ENCODE data around the gene MYO5A.

The MYO5A gene

DNA sequence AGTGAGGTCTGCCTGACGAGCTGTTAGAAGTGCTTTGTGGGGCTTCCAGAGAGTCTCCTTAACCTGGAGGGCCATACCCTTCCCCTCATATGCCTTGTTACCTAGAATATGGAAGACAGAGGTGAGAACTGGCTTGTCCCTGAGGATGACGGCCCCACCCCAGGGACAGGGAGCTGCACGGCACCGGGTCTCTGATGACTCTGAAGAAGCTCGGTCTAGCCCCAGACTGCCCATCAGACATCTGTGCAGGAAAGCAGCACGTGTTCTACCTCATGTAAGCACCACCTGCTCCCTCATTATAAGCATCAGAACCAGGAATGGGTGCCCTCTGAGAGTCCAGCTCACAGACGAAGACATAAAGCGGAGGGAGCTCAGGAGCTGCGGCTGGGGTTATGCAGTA, 251.1 kb downstream of the MYO5A start:
- H3K4me3 ChIP-seq (replicated peaks in 1 of 2; ENCODE audit: low read depth in 2 of 2, low read length in 2 of 2) = no peak overlapping the region
- no peak for DNase-seq (ENCODE audit: low read depth in 2 of 2)
- TF ChIP-seq, protein P1, sequence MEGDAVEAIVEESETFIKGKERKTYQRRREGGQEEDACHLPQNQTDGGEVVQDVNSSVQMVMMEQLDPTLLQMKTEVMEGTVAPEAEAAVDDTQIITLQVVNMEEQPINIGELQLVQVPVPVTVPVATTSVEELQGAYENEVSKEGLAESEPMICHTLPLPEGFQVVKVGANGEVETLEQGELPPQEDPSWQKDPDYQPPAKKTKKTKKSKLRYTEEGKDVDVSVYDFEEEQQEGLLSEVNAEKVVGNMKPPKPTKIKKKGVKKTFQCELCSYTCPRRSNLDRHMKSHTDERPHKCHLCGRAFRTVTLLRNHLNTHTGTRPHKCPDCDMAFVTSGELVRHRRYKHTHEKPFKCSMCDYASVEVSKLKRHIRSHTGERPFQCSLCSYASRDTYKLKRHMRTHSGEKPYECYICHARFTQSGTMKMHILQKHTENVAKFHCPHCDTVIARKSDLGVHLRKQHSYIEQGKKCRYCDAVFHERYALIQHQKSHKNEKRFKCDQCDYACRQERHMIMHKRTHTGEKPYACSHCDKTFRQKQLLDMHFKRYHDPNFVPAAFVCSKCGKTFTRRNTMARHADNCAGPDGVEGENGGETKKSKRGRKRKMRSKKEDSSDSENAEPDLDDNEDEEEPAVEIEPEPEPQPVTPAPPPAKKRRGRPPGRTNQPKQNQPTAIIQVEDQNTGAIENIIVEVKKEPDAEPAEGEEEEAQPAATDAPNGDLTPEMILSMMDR (IDR thresholded peaks at IDR 0.05; ENCODE audit: low read depth, low read length) = no peak

DNA sequence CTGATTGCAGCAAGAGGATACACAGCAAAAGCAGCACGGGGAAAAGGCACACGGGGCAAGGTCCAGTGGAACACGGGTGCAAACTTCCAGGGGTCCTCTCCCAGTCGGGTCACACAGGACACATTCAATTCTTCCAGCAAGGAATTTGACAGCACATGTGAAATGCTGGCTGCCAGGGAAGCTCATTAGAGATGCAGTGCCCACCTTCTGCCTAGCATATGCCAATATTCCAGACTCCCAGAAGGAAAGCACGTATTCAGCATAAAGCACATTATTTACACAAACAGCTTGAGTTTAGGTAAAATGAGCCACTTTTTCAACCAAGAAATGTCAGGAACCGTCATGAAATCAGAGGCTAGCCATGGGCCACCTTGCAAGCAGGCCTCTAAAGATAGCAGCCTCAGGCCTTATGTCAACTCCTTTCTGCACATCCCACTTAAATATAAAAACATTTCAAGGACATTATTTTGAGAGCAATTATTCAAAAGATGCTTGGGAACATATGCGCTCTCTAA, 252.4 kb downstream of the MYO5A start:
- H3K4me3 ChIP-seq (replicated peaks in 1 of 2; ENCODE audit: low read depth in 2 of 2, low read length in 2 of 2) = no peak overlapping the region
- DNase-seq (ENCODE audit: low read depth in 2 of 2) = no peak
- TF ChIP-seq, protein P1 (IDR thresholded peaks at IDR 0.05; ENCODE audit: low read depth, low read length) = no peak

DNA sequence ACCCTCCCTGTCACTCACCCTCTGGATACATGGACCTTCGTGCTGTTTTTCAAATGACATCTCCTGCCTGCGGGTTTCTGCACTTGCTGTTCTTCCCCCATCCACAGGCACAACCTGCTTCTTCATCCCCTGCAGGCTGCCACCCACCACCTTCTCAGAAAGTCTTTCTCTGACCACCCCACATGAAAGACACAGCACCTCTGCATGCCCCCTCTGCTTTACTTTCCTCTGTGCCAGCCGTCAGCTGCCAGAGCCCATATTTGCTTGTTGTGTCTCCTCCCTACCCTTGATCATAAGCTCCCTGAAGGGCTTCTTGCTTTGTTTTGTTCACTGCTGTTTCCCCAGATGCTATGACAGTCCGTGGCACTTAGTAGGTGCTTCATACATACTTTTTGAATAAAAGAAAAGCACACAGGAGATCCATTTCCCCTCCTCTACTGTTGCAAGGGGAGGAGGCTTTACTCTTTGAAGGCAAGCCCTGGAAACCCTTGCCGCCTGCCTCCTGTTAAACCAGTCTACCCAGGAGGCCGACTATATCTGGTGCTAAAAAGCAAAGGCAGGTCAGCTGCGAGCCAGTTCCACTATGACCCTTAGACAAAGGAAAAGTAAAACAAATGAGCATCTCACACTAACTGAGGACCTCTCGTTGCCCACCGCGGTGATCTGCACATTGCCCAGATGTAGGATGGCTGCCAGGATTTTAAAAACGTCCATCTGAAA, 265.0 kb downstream of the MYO5A start:
- TF ChIP-seq, protein P1 (IDR thresholded peaks at IDR 0.05; ENCODE audit: low read depth, low read length) = no peak
- H3K4me3 ChIP-seq (replicated peaks in 1 of 2; ENCODE audit: low read depth in 2 of 2, low read length in 2 of 2) = no peak overlapping the region
- DNase-seq (ENCODE audit: low read depth in 2 of 2) = no peak

DNA sequence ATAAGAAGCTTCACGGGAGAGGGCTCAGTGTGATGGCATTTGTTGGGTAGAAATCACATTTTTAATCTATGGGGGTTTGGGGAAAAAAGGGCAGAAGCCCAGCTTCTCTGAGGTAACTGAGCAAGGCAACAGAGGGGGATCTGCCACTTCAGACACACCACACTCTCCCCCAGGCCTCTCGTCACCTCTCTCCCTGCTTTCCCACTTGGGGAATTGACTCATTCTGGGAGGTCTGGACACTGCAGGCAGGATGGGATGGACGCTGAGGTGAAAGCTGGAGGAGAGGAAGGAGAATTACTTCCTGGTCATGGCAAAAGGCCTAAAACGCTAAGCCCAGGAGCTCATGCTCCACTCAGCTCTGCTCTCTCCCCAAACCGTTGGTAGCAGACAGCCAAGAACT, 266.3 kb downstream of the MYO5A start:
- no peak overlapping the region for H3K4me3 ChIP-seq (replicated peaks in 1 of 2; ENCODE audit: low read depth in 2 of 2, low read length in 2 of 2)
- peak; percentile 4 to 41 for DNase-seq (ENCODE audit: low read depth in 2 of 2)
- TF ChIP-seq, protein P1 (IDR thresholded peaks at IDR 0.05; ENCODE audit: low read depth, low read length) = no peak

DNA sequence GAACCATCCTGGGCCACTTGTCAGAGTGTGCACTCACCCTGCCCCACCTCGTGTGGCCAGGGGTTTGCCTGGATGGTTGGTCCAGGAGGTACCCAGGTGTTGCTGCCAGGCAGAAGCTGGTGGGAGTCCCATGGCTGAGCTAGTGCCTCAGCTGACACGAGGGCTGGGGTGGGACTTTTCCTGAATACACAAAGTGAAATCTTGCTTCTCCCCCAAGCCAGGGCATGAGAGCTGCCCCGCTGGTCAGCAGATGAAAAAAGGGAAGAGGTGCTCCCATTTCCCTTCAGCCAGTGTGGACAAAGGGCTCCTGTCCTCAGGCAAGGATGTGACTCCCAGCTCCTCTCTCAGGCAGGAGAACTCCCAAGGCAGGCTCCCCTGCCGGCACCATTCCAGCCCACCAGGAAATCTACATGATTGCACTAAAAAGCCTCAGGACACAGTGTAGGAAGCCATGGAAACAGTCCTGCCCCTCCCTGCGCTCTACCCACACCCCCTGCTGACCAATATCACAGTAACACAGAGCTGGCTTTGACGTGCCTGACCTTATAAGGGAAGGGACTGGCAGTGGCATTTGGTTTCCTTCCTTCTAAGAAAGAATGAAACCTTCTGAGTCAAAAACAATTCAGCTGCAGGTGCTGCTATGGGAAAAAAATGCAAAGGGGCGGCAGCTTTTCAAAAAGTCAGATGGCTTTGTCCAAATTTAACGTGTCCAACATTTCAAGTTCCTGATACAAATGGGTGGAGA, 267.0 kb downstream of the MYO5A start:
- TF ChIP-seq, protein P1 (IDR thresholded peaks at IDR 0.05; ENCODE audit: low read depth, low read length) = peak; percentile 18
- no peak overlapping the region for H3K4me3 ChIP-seq (replicated peaks in 1 of 2; ENCODE audit: low read depth in 2 of 2, low read length in 2 of 2)
- DNase-seq (ENCODE audit: low read depth in 2 of 2) = peak; percentile 84 to 88

DNA sequence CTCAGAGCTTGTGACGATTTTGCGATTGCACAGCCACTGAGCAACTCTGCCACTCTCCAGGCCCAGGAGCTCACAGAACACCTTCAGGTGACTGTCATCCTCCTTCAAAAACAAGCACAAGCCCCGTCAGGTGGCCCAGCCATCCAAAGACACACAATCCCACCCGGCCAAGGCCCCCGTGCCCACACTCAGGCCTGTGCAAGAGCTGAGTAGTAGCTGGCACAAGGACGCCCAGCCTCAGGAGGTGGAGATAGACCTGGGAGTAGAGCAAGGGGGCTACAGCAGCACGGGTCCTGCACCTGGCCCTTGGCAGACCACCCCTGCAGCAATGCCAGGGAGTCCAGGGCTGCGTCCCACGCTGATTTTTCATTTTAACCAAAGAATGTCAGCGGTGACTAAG, 267.7 kb downstream of the MYO5A start:
- TF ChIP-seq, protein P1 (IDR thresholded peaks at IDR 0.05; ENCODE audit: low read depth, low read length) = no peak
- no peak for DNase-seq (ENCODE audit: low read depth in 2 of 2)
- no peak overlapping the region for H3K4me3 ChIP-seq (replicated peaks in 1 of 2; ENCODE audit: low read depth in 2 of 2, low read length in 2 of 2)
